A549 (cell line): Measurements from ENCODE around the gene RHOBTB1.

ENCODE experiments used
- CBX2 ChIP-seq: fragments of 200-600 bp; sonication (generic); IDR thresholded peaks from 2 replicates; pipeline ENCODE4 v1.6.1; 2016; ENCODE audit warnings: low read depth, mild to moderate bottlenecking, borderline replicate concordance
- CTCF ChIP-seq: fragments of >200 bp; sonication (Bioruptor Twin); formaldehyde crosslinking; IDR thresholded peaks from 3 replicates; pipeline ENCODE4 v1.5.1; 2016
- HDAC2 ChIP-seq: fragments of 200-600 bp; sonication (generic); IDR thresholded peaks from 2 replicates; pipeline ENCODE4 v1.6.1; 2016
- TF ChIP-seq, protein P1 (sequence below): fragments of 200-600 bp; sonication (generic); IDR thresholded peaks from 2 replicates; pipeline ENCODE4 v1.6.1; 2016; ENCODE audit warnings: antibody characterized with exemption, mild to moderate bottlenecking, moderate library complexity

DNA sequence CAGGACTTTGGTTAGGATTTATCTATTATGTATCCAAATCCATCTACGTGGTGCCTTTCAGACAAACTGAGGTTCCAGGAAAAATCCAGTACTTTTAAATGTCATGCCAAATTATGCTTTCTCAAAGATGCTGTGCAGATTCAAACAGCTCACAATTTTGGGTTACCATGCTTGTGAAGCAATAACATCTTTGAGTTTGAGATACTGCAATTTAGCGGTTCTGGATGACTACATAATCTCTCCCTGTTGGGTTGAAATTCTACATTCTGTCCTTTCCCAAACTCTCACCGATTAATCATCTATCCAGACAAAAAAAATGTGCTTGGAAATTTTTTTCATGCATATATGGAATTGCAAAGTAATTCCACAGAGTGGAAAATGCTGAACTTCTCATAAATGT lies 3.5 kb downstream of the RHOBTB1 start:
- TF ChIP-seq HDAC2: no peak
- TF ChIP-seq, protein P1, sequence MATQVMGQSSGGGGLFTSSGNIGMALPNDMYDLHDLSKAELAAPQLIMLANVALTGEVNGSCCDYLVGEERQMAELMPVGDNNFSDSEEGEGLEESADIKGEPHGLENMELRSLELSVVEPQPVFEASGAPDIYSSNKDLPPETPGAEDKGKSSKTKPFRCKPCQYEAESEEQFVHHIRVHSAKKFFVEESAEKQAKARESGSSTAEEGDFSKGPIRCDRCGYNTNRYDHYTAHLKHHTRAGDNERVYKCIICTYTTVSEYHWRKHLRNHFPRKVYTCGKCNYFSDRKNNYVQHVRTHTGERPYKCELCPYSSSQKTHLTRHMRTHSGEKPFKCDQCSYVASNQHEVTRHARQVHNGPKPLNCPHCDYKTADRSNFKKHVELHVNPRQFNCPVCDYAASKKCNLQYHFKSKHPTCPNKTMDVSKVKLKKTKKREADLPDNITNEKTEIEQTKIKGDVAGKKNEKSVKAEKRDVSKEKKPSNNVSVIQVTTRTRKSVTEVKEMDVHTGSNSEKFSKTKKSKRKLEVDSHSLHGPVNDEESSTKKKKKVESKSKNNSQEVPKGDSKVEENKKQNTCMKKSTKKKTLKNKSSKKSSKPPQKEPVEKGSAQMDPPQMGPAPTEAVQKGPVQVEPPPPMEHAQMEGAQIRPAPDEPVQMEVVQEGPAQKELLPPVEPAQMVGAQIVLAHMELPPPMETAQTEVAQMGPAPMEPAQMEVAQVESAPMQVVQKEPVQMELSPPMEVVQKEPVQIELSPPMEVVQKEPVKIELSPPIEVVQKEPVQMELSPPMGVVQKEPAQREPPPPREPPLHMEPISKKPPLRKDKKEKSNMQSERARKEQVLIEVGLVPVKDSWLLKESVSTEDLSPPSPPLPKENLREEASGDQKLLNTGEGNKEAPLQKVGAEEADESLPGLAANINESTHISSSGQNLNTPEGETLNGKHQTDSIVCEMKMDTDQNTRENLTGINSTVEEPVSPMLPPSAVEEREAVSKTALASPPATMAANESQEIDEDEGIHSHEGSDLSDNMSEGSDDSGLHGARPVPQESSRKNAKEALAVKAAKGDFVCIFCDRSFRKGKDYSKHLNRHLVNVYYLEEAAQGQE: no peak
- no peak for TF ChIP-seq CBX2
- no peak for TF ChIP-seq CTCF
